Trophoblast cell (in vitro differentiated cells and primary cell): ENCODE results near the gene CCL3.

Experiments
- DNase-seq, 2 donors: peaks; one replicate each; pipeline ENCODE4 v3.0.0-alpha.2; 2016
- H2AFZ ChIP-seq: 2 replicates; pipeline ENCODE4 v1.6.1; 2013; ENCODE audit warnings: low read length, moderate library complexity, mild to moderate bottlenecking; ENCODE audit not compliant: insufficient read depth, poor library complexity
- H2AK5ac ChIP-seq: 2 replicates; pipeline ENCODE4 v1.6.1; 2013; ENCODE audit warnings: mild to moderate bottlenecking, low read length
- H2BK120ac ChIP-seq: 2 replicates; pipeline ENCODE4 v1.6.1; 2013; ENCODE audit warnings: low read length, mild to moderate bottlenecking, moderate library complexity; ENCODE audit not compliant: insufficient read depth, poor library complexity
- H2BK12ac ChIP-seq: 2 replicates; pipeline ENCODE4 v1.6.1; 2013; ENCODE audit warnings: mild to moderate bottlenecking, low read length, moderate library complexity
- H2BK5ac ChIP-seq: 2 replicates; pipeline ENCODE4 v1.6.1; 2013; ENCODE audit warnings: low read length, low read depth, moderate library complexity, mild to moderate bottlenecking; ENCODE audit not compliant: poor library complexity
- H3K14ac ChIP-seq: 2 replicates; pipeline ENCODE4 v1.6.1; 2013; ENCODE audit warnings: mild to moderate bottlenecking, low read length
- H3K18ac ChIP-seq: 2 replicates; pipeline ENCODE4 v1.6.1; 2013; ENCODE audit warnings: mild to moderate bottlenecking, low read length
- H3K23ac ChIP-seq: 2 replicates; pipeline ENCODE4 v1.6.1; 2013; ENCODE audit warnings: low read length
- H3K27ac ChIP-seq: 2 replicates; pipeline ENCODE4 v1.5.1; 2013; ENCODE audit warnings: low read depth, mild to moderate bottlenecking, inconsistent platforms, low read length, moderate library complexity
- H3K27me3 ChIP-seq: 2 replicates; pipeline ENCODE4 v1.6.1; 2013; ENCODE audit warnings: inconsistent platforms, mild to moderate bottlenecking, low read length, moderate library complexity; ENCODE audit not compliant: insufficient read depth
- H3K36me3 ChIP-seq, 2 experiments: 1 replicate in 1 of 2; 2 replicates in 1 of 2; pipeline ENCODE4 v1.6.1; 2013; ENCODE audit warnings: low read length in 2 of 2, mild to moderate bottlenecking in 2 of 2, moderate library complexity in 1 of 2; ENCODE audit not compliant: insufficient read depth in 2 of 2, control insufficient read depth in 1 of 2
- H3K4ac ChIP-seq: 2 replicates; pipeline ENCODE4 v1.6.1; 2013; ENCODE audit warnings: low read depth, mild to moderate bottlenecking, low read length, moderate library complexity
- H3K4me1 ChIP-seq, 2 experiments: 1 replicate in 1 of 2; 2 replicates in 1 of 2; pipeline ENCODE4 v1.6.1; 2013; ENCODE audit warnings: low read length in 2 of 2, mild to moderate bottlenecking in 2 of 2, moderate library complexity in 1 of 2; ENCODE audit not compliant: insufficient read depth in 2 of 2, control insufficient read depth in 1 of 2
- H3K4me2 ChIP-seq: 2 replicates; pipeline ENCODE4 v1.6.1; 2013; ENCODE audit warnings: inconsistent platforms, mild to moderate bottlenecking, low read length, moderate library complexity
- H3K4me3 ChIP-seq: 2 replicates; pipeline ENCODE4 v1.5.1; 2013; ENCODE audit warnings: mild to moderate bottlenecking, low read depth, low read length, inconsistent platforms
- H3K79me1 ChIP-seq: one replicate; pipeline ENCODE4 v1.6.1; 2013; ENCODE audit warnings: low read length
- H3K79me2 ChIP-seq: 2 replicates; pipeline ENCODE4 v1.6.1; 2013; ENCODE audit warnings: low read length, mild to moderate bottlenecking; ENCODE audit not compliant: control insufficient read depth, insufficient read depth, poor library complexity
- H3K9ac ChIP-seq: 2 replicates; pipeline ENCODE4 v1.6.1; 2013; ENCODE audit warnings: mild to moderate bottlenecking, low read length
- H3K9me3 ChIP-seq: 2 replicates; pipeline ENCODE4 v1.6.1; 2013; ENCODE audit warnings: low read depth, mild to moderate bottlenecking, control low read depth, inconsistent platforms, low read length; ENCODE audit not compliant: insufficient read depth
- H4K12ac ChIP-seq: 2 replicates; pipeline ENCODE4 v1.6.1; 2013; ENCODE audit warnings: low read depth, mild to moderate bottlenecking, low read length, moderate library complexity
- H4K8ac ChIP-seq: 2 replicates; pipeline ENCODE4 v1.6.1; 2013; ENCODE audit warnings: low read depth, mild to moderate bottlenecking, low read length, moderate library complexity
- H4K91ac ChIP-seq: one replicate; pipeline ENCODE4 v1.6.1; 2013; ENCODE audit warnings: low read depth, mild to moderate bottlenecking, low read length, moderate library complexity
- WGBS: extraction: QIAGEN DNeasy Blood & Tissue Kit; methylation state at CpG from one replicate; pipeline ENCODE4 v1.1.7; 2013; ENCODE audit warnings: missing lambda C conversion rate; ENCODE audit not compliant: insufficient read length, insufficient coverage; ENCODE audit errors: extremely low coverage; 5-methylcytosine and 5-hydroxymethylcytosine counted together

CCL3 gene

GRCh38 chr17:36071751-36072150, 18.2 kb downstream of the CCL3 start:
- WGBS = no CpG with 5 or more reads among the region's 2 CpGs
- no peak overlapping the region for H2BK5ac ChIP-seq
- no peak overlapping the region for H4K8ac ChIP-seq
- H3K27me3 ChIP-seq = no peaks in the 10 kb centered on the region
- no peak overlapping the region for H2BK12ac ChIP-seq
- no peak overlapping the region for H3K14ac ChIP-seq
- no peak overlapping the region for H3K4me3 ChIP-seq
- H3K9me3 ChIP-seq = no peaks in the 10 kb centered on the region
- no peak overlapping the region for H2AFZ ChIP-seq
- H3K79me2 ChIP-seq = no peaks in the 10 kb centered on the region
- H3K18ac ChIP-seq = no peak overlapping the region
- H2BK120ac ChIP-seq = no peak overlapping the region
- no peak overlapping the region for H3K27ac ChIP-seq
- no peak overlapping the region for H2AK5ac ChIP-seq
- DNase-seq = no peak
- H3K4me2 ChIP-seq = no peak overlapping the region
- no peaks in the 10 kb centered on the region for H3K4me1 ChIP-seq
- H3K36me3 ChIP-seq = no peaks in the 10 kb centered on the region
- H3K4ac ChIP-seq = no peak overlapping the region
- no peak overlapping the region for H4K12ac ChIP-seq
- H3K9ac ChIP-seq = no peak overlapping the region
- H4K91ac ChIP-seq = no peak overlapping the region
- no peak overlapping the region for H3K23ac ChIP-seq
- H3K79me1 ChIP-seq = no peaks in the 10 kb centered on the region

- H2BK12ac ChIP-seq = no peak overlapping the region
- H3K79me1 ChIP-seq = no peaks in the 10 kb centered on the region
- H2BK5ac ChIP-seq = no peak overlapping the region
- no peaks in the 10 kb centered on the region for H3K27me3 ChIP-seq
- H2AFZ ChIP-seq = no peak overlapping the region
- H3K4me3 ChIP-seq = no peak overlapping the region
- no peaks in the 10 kb centered on the region for H3K36me3 ChIP-seq
- H3K27ac ChIP-seq = no peak overlapping the region
- H4K8ac ChIP-seq = no peak overlapping the region
- no peaks in the 10 kb centered on the region for H3K9me3 ChIP-seq
- no peak overlapping the region for H2BK120ac ChIP-seq
- H4K12ac ChIP-seq = no peak overlapping the region
- no peak overlapping the region for H3K9ac ChIP-seq
- WGBS = no CpG with 5 or more reads among the region's 3 CpGs
- DNase-seq = no peak
- no peaks in the 10 kb centered on the region for H3K4me1 ChIP-seq
- H3K23ac ChIP-seq = no peak overlapping the region
- no peak overlapping the region for H4K91ac ChIP-seq
- H2AK5ac ChIP-seq = no peak overlapping the region
- no peak overlapping the region for H3K4ac ChIP-seq
- H3K4me2 ChIP-seq = no peak overlapping the region
- H3K18ac ChIP-seq = no peak overlapping the region
- no peaks in the 10 kb centered on the region for H3K79me2 ChIP-seq
- H3K14ac ChIP-seq = no peak overlapping the region
These were observed 19.5 kb downstream of the CCL3 start for GRCh38 chr17:36070427-36070826.

GRCh38 chr17:36069136-36069535, 20.8 kb downstream of the CCL3 start:
- no peak overlapping the region for H3K4ac ChIP-seq
- no peaks in the 10 kb centered on the region for H3K27me3 ChIP-seq
- no peak overlapping the region for H2BK120ac ChIP-seq
- H2AK5ac ChIP-seq = no peak overlapping the region
- no peak overlapping the region for H4K91ac ChIP-seq
- H3K4me1 ChIP-seq = no peaks in the 10 kb centered on the region
- no peak overlapping the region for H4K12ac ChIP-seq
- no peaks in the 10 kb centered on the region for H3K79me2 ChIP-seq
- no peaks in the 10 kb centered on the region for H3K36me3 ChIP-seq
- no peak overlapping the region for H2AFZ ChIP-seq
- no peak for DNase-seq
- H3K4me3 ChIP-seq = no peak overlapping the region
- no peak overlapping the region for H4K8ac ChIP-seq
- no peak overlapping the region for H3K18ac ChIP-seq
- H3K9me3 ChIP-seq = peaks cover 1% of the 10 kb centered on the region
- no peak overlapping the region for H3K23ac ChIP-seq
- H2BK5ac ChIP-seq = no peak overlapping the region
- H3K9ac ChIP-seq = no peak overlapping the region
- no peak overlapping the region for H3K4me2 ChIP-seq
- no peak overlapping the region for H3K27ac ChIP-seq
- no peak overlapping the region for H2BK12ac ChIP-seq
- no peaks in the 10 kb centered on the region for H3K79me1 ChIP-seq
- no peak overlapping the region for H3K14ac ChIP-seq

- Histone ChIP-seq H2BK120ac (no peak overlapping the region), H3K36me3 (no peaks in the 10 kb centered on the region), H3K79me1 (no peaks in the 10 kb centered on the region), H3K14ac (no peak overlapping the region), H4K91ac (no peak overlapping the region), H3K4ac (no peak overlapping the region), H3K4me3 (no peak overlapping the region), H3K9ac (no peak overlapping the region), H3K27me3 (no peaks in the 10 kb centered on the region), H3K27ac (no peak overlapping the region), H3K4me1 (no peaks in the 10 kb centered on the region), H4K8ac (no peak overlapping the region), H4K12ac (no peak overlapping the region), H2AK5ac (no peak overlapping the region), H2BK12ac (no peak overlapping the region), H3K79me2 (no peaks in the 10 kb centered on the region), H3K23ac (no peak overlapping the region), H3K9me3 (peaks cover 2% of the 10 kb centered on the region), H2BK5ac (no peak overlapping the region), H2AFZ (no peak overlapping the region), H3K4me2 (no peak overlapping the region), H3K18ac (no peak overlapping the region)
- no CpG with 5 or more reads among the region's 3 CpGs for WGBS
- DNase-seq = no peak
These were observed 21.4 kb downstream of the CCL3 start for GRCh38 chr17:36068524-36068923.
